Measurements from ENCODE around the gene WDR90. TPM values are rescaled to one million over a fixed set of nuclear protein-coding genes. Genes with fewer than 3 reads are reported as not detected.

WDR90 gene
- total and polyA plus RNA-seq, 2 of the 13 experiments (the other 11 are each of a cell fraction or from before 2014, with no cell fraction given): 14.9 to 28.9 TPM

- no peak for TF ChIP-seq ZNF598 (CRISPR knock-in tag; IDR thresholded peaks at IDR 0.05; ENCODE audit: borderline replicate concordance)
- no peak for TF ChIP-seq ZNF7 (CRISPR knock-in tag; IDR thresholded peaks at IDR 0.05)
- TF ChIP-seq AHR (CRISPR knock-in tag; IDR thresholded peaks at IDR 0.05): no peak
- no peak for TF ChIP-seq ZBTB44 (CRISPR knock-in tag; IDR thresholded peaks at IDR 0.05)
- no peak for TF ChIP-seq CERS6 (CRISPR knock-in tag; IDR thresholded peaks at IDR 0.05)
- no peak for TF ChIP-seq ZNF512B (CRISPR knock-in tag; IDR thresholded peaks at IDR 0.05; ENCODE audit: borderline replicate concordance)
- TF ChIP-seq ZNF770 (CRISPR knock-in tag; IDR thresholded peaks at IDR 0.05): 0 out of 2 replicates have a peak, but pooled peaks have one; percentile 2
- TF ChIP-seq CEBPZ (IDR thresholded peaks at IDR 0.05; ENCODE audit: low read length): no peak
- TF ChIP-seq ZBTB1 (CRISPR knock-in tag; IDR thresholded peaks at IDR 0.05; ENCODE audit: borderline replicate concordance): no peak
- TF ChIP-seq MBNL3 (CRISPR knock-in tag; conservative IDR thresholded peaks at IDR 0.05): no peak
- TF ChIP-seq TGIF2 (CRISPR knock-in tag; IDR thresholded peaks at IDR 0.05): no peak
- TF ChIP-seq ZNF652 (CRISPR knock-in tag; IDR thresholded peaks at IDR 0.05; ENCODE audit: borderline replicate concordance, low read depth): no peak
- no peak for TF ChIP-seq SMARCC2 (IDR thresholded peaks at IDR 0.05)
- TF ChIP-seq CSRNP2 (CRISPR knock-in tag; conservative IDR thresholded peaks at IDR 0.05; ENCODE audit: low read depth): no peak
- no peak for TF ChIP-seq ZNF720 (CRISPR knock-in tag; IDR thresholded peaks at IDR 0.05)
These were observed 18.8 kb upstream of the WDR90 start (continued) for GRCh38 chr16:630249-630814.
